T-cell (primary cell): ENCODE results near the gene DDX3X. TPM values are rescaled to one million over a fixed set of nuclear protein-coding genes. Genes with fewer than 3 reads are reported as not detected.
"Not testable (repeated sequence)": the region's sequence is repeated elsewhere in the genome, so short reads cannot be mapped to it uniquely, and the experiment has no call there.

Source experiments
- ATAC-seq, 4 experiments: fragments of 200-7000 bp in 3 of 4; fragments of 150-1000 bp in 1 of 4; cut with Tn5 transposase; replicated peaks in 1 of 4; 1 replicate in 3 of 4; 2 replicates in 1 of 4; pipeline ENCODE4 v1.10.0; 2021; ENCODE audit warnings: moderate library complexity in 3 of 4, mild to moderate bottlenecking in 2 of 4, moderate number of reproducible peaks in 1 of 4
- CTCF ChIA-PET, 2 donors: fragments of 300-600 bp; sonication (Branson Sonifier 250); formaldehyde crosslinking; loops; one replicate each; lab custom pipeline; 2022; ENCODE audit warnings: antibody characterized with exemption in 2 of 2; lab: Charles Lee
- POLR2A ChIA-PET, 2 donors: fragments of 300-600 bp; sonication (Branson Sonifier 250); formaldehyde crosslinking; loops; one replicate each; lab custom pipeline; 2022; ENCODE audit warnings: antibody characterized with exemption in 2 of 2; lab: Charles Lee
- DNase-seq, 35 experiments: peaks; one replicate each; pipeline versions ENCODE4 v3.0.0 to v3.0.0-alpha.2; 2013 to 2023
- H3K27ac ChIP-seq: one replicate; pipeline ENCODE4 v1.5.1; 2013; ENCODE audit warnings: low read length
- H3K27me3 ChIP-seq, 2 experiments: replicated peaks in 1 of 2; 1 replicate in 1 of 2; 2 replicates in 1 of 2; pipeline versions ENCODE4 v1.6.1 to v1.7.0; 2013; ENCODE audit warnings: low read length in 1 of 2, mixed read lengths in 1 of 2; ENCODE audit not compliant: control insufficient read depth in 2 of 2, insufficient read depth in 2 of 2; ENCODE audit errors: extremely low read depth in 1 of 2
- H3K36me3 ChIP-seq, 2 donors: 1 replicate in 1 of 2; 2 replicates in 1 of 2; pipeline versions ENCODE4 v1.6.1 to v1.7.0; 2013; ENCODE audit warnings: low read length in 1 of 2; ENCODE audit not compliant: control insufficient read depth in 2 of 2, insufficient read depth in 1 of 2; ENCODE audit errors: extremely low read depth in 1 of 2
- H3K4me1 ChIP-seq, 2 experiments: 1 replicate in 1 of 2; 2 replicates in 1 of 2; pipeline versions ENCODE4 v1.6.1 to v1.7.0; 2013; ENCODE audit warnings: low read length in 2 of 2, mixed read lengths in 1 of 2; ENCODE audit not compliant: insufficient read depth in 2 of 2, control insufficient read depth in 1 of 2; ENCODE audit errors: extremely low read depth in 1 of 2
- H3K4me3 ChIP-seq, 2 donors: 1 replicate in 1 of 2; 2 replicates in 1 of 2; pipeline versions ENCODE4 v1.5.1 to v1.7.0; 2013; ENCODE audit warnings: mild to moderate bottlenecking in 2 of 2, low read length in 1 of 2, moderate library complexity in 1 of 2; ENCODE audit not compliant: control insufficient read depth in 1 of 2; ENCODE audit errors: extremely low read depth in 1 of 2
- H3K9me3 ChIP-seq: 2 replicates; pipeline ENCODE4 v1.7.0; 2013
- H3K27ac Mint-ChIP-seq, 2 donors: one replicate each; pipeline ENCODE4 v1.8.0; 2020 to 2021; ENCODE audit warnings: mild to moderate bottlenecking in 2 of 2, mixed read lengths in 2 of 2
- H3K27me3 Mint-ChIP-seq, 2 donors: one replicate each; pipeline ENCODE4 v1.8.0; 2021 to 2022; ENCODE audit warnings: mixed read lengths in 2 of 2
- H3K36me3 Mint-ChIP-seq: one replicate; pipeline ENCODE4 v1.8.0; 2021; ENCODE audit warnings: mixed read lengths
- H3K4me1 Mint-ChIP-seq, 3 donors: one replicate each; pipeline ENCODE4 v1.8.0; 2020 to 2022; ENCODE audit warnings: mixed read lengths in 3 of 3, mild to moderate bottlenecking in 1 of 3
- H3K4me3 Mint-ChIP-seq, 3 donors: one replicate each; pipeline ENCODE4 v1.8.0; 2020 to 2022; ENCODE audit warnings: mild to moderate bottlenecking in 3 of 3, mixed read lengths in 3 of 3, moderate library complexity in 3 of 3
- H3K9me3 Mint-ChIP-seq, 3 donors: one replicate each; pipeline ENCODE4 v1.8.0; 2020 to 2022; ENCODE audit warnings: mixed read lengths in 3 of 3
- WGBS: methylation state at CpG from one replicate; pipeline ENCODE4 v1.1.5; 2013; ENCODE audit warnings: missing lambda C conversion rate; ENCODE audit not compliant: insufficient coverage; 5-methylcytosine and 5-hydroxymethylcytosine counted together
- total RNA-seq, 35 experiments: library from RNA in 6 of 35; stranded (reverse) in 6 of 35; fragments of 120-200 nt in 1 of 35; gene quantifications; one replicate each; pipeline versions ENCODE4 v1.2.1 to v1.2.4 and lab custom pipeline; 2013 to 2026

DDX3X gene
- total RNA-seq, 5 donors from 2014 or later (not counting 1 experiment from before 2014, with no cell fraction given): 253 to 1,077 (median 367) TPM

DNA sequence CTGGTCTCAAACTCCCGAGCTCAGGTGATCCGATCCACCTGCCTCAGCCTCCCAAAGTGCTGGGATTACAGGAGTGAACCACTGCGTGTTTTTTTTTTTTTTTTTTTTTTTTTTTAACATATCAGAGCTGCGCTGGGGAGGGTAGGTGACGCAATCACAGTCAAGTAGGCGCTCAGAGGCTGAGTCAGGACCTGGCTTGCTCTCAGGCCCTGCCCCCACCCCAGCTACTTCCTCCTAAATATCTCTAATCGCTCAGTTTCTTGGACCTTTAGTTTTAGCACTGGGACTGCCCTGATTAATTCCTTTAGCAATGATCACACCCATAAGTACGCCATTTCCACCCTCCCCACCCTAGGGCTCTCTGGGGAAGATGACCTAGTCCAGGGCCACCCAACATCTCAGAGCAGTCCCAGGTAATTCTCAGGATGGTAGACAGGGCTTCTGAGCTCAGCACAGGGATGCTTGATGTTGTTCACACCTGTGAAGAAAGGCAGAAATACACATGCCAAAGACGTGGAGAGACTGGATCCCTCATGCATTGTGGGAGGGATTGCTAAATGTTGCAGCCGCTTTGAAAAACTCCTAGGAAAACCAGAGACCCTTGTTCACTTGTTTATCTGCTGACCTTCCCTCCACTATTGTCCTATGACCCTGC is 50.2 kb downstream of the DDX3X start:
- Histone ChIP-seq H3K27me3 (no peaks in the 10 kb centered on the region), H3K36me3 (no peaks in the 10 kb centered on the region), H3K27ac (no peak overlapping the region), H3K4me1 (peaks cover 0 to 26% of the 10 kb centered on the region in 2 experiments), H3K4me3 (no peak overlapping the region), H3K9me3 (no peaks in the 10 kb centered on the region)
- Mint-ChIP-seq H3K9me3 (no peaks in the 10 kb centered on the region), H3K4me3 (peak overlapping the region in 1 of 3 donors; percentile 72), H3K36me3 (no peaks in the 10 kb centered on the region), H3K4me1 (peaks cover 12 to 16% (median 16%) of the 10 kb centered on the region in 3 donors), H3K27ac (peak overlapping the region; percentile 32 to 64), H3K27me3 (no peaks in the 10 kb centered on the region)
- no CpG with 5 or more reads among the region's 10 CpGs for WGBS
- ChIA-PET CTCF (no interaction called here), POLR2A (interaction anchor here (0.6 to 0.9 kb wide), 6 partner anchors 24 to 329 kb away, joined by 3 to 6 read pairs (median 4); no protein-coding TSS in a partner anchor)
- peak in 33 of 35 experiments; percentile 1 to 76 (median 29) for DNase-seq
- ATAC-seq: peak; percentile 51 to 73 (median 64)

- H3K27me3 Mint-ChIP-seq: peaks cover 0 to 4% of the 10 kb centered on the region in 2 donors
- WGBS: no CpG with 5 or more reads among the region's 8 CpGs
- H3K9me3 ChIP-seq: no peaks in the 10 kb centered on the region
- POLR2A ChIA-PET: no interaction called here
- no peak overlapping the region for H3K27ac ChIP-seq
- peaks cover 12 to 16% (median 16%) of the 10 kb centered on the region in 3 donors for H3K4me1 Mint-ChIP-seq
- H3K27me3 ChIP-seq: no peaks in the 10 kb centered on the region
- no peak for ATAC-seq
- no peak for DNase-seq
- no peak overlapping the region for H3K4me3 ChIP-seq
- no peaks in the 10 kb centered on the region for H3K36me3 ChIP-seq
- no peaks in the 10 kb centered on the region for H3K9me3 Mint-ChIP-seq
- no peaks in the 10 kb centered on the region for H3K36me3 Mint-ChIP-seq
- no peak overlapping the region for H3K27ac Mint-ChIP-seq
- CTCF ChIA-PET: no interaction called here
- H3K4me1 ChIP-seq: peaks cover 0 to 26% of the 10 kb centered on the region in 2 experiments
- no peak overlapping the region for H3K4me3 Mint-ChIP-seq
These were observed 52.4 kb downstream of the DDX3X start for GRCh38 chrX:41386222-41386990.

- no peaks in the 10 kb centered on the region for H3K36me3 Mint-ChIP-seq
- Histone ChIP-seq H3K9me3 (no peaks in the 10 kb centered on the region), H3K4me3 (no peak overlapping the region), H3K27ac (no peak overlapping the region), H3K4me1 (peaks cover 0 to 9% of the 10 kb centered on the region in 2 experiments), H3K27me3 (no peaks in the 10 kb centered on the region), H3K36me3 (no peaks in the 10 kb centered on the region)
- ATAC-seq (no peak), DNase-seq (no peak)
- H3K4me3 Mint-ChIP-seq: no peak overlapping the region
- H3K27me3 Mint-ChIP-seq: peaks cover 0 to 4% of the 10 kb centered on the region in 2 donors
- ChIA-PET POLR2A (no interaction called here), CTCF (no interaction called here)
- H3K27ac Mint-ChIP-seq: no peak overlapping the region
- no peaks in the 10 kb centered on the region for H3K9me3 Mint-ChIP-seq
- H3K4me1 Mint-ChIP-seq: peaks cover 2 to 6% (median 5%) of the 10 kb centered on the region in 3 donors
- no CpG with 5 or more reads among the region's 8 CpGs for WGBS
These were observed 54.6 kb downstream of the DDX3X start for GRCh38 chrX:41388543-41388942.

DNA sequence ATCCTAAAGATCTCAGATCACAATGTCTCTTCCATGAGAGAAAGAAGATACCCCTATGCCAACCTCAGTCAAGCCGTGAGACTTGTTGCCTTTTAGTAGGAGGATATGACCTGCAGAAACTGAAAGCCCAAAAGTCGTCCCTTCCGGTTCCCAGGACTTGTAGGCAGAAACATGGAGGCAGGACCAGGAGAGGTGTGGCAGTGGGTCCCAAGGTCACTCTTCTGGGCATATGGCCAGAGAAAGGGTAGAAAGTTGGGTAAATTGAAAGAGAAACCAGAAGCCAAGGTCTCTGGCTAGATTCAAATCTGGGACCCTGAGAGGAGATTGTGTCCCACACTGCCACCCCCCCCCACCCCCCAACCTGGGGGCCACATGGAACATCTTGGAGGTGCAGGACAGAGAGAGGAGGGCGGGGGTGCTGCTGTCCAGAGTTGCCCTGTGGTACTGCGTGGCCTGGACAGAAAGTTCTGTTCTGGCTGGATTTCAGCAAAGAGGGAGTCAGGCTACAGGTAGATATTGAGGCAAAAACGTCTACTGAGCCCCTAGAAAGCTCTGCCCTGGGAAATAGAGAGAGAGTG is 55.4 kb downstream of the DDX3X start:
- Mint-ChIP-seq H3K4me1 (peaks cover 0 to 1% (median under 1%) of the 10 kb centered on the region in 3 donors), H3K4me3 (no peak overlapping the region), H3K27me3 (peaks cover 0 to 4% of the 10 kb centered on the region in 2 donors), H3K9me3 (no peaks in the 10 kb centered on the region), H3K36me3 (no peaks in the 10 kb centered on the region), H3K27ac (no peak overlapping the region)
- H3K27ac ChIP-seq: no peak overlapping the region
- H3K36me3 ChIP-seq: no peaks in the 10 kb centered on the region
- ATAC-seq: no peak
- POLR2A ChIA-PET: interaction anchor here in 1 of 2 donors (0.6 kb wide), 1 partner anchor 64 kb away, joined by 5 read pairs; no protein-coding TSS in a partner anchor
- no peaks in the 10 kb centered on the region for H3K27me3 ChIP-seq
- H3K9me3 ChIP-seq: no peaks in the 10 kb centered on the region
- 80% methylated on average over 4 of the region's 6 CpGs for WGBS
- no peak for DNase-seq
- H3K4me3 ChIP-seq: no peak overlapping the region
- CTCF ChIA-PET: no interaction called here
- H3K4me1 ChIP-seq: peaks cover 0 to under 1% of the 10 kb centered on the region in 2 experiments

DNA sequence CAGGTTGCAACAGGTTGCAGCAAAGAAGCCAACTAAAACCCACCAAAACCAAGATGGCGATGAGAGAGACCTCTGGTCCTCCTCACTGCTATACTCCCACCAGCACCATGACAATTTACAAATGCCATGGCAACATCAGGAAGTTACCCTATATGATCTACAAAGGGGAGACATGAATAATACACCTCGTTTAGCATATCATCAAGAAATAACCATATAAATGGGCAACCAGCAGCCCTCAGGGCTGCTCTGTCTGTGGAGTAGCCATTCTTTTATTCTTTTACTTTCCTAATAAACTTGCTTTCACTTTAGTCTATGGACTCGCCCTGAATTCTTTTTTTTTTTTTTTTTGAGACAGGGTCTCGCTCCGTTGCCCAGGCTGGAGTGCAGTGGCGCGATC is 56.6 kb downstream of the DDX3X start:
- DNase-seq, H3K9me3 Mint-ChIP-seq, H3K36me3 ChIP-seq, H3K4me3 ChIP-seq, H3K4me1 Mint-ChIP-seq, H3K4me3 Mint-ChIP-seq, H3K4me1 ChIP-seq, H3K27me3 Mint-ChIP-seq, CTCF ChIA-PET, H3K27ac ChIP-seq, H3K27ac Mint-ChIP-seq, H3K9me3 ChIP-seq, ATAC-seq, H3K27me3 ChIP-seq, H3K36me3 Mint-ChIP-seq, POLR2A ChIA-PET: not testable (repeated sequence)
- WGBS: 100% methylated on average over 1 of the region's 7 CpGs

DNA sequence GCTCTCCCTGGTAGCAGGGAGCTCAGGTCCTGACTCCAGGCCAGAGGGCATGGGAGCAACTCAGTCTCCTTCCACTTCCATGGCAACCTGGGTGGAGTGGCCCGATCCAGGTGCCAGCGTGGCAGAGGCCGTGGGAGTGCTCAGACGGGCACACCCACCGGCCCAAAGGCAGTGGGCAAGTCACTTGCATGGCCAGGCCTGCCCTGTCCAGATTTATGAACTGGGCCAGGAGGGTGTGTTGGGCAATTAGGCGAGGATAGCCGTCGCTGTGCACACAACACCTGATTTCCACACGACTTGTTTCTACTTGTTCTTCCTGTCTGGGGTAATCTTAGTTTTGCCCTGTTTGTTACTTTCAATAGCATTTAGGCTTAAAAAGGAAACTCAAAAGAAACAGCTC is 57.6 kb downstream of the DDX3X start:
- no peak overlapping the region for H3K27ac ChIP-seq
- Mint-ChIP-seq H3K4me1 (no peaks in the 10 kb centered on the region), H3K27ac (no peak overlapping the region), H3K27me3 (peaks cover 0 to 4% of the 10 kb centered on the region in 2 donors), H3K4me3 (no peak overlapping the region), H3K9me3 (no peaks in the 10 kb centered on the region), H3K36me3 (no peaks in the 10 kb centered on the region)
- ATAC-seq (no peak), DNase-seq (no peak)
- no peaks in the 10 kb centered on the region for H3K9me3 ChIP-seq
- POLR2A ChIA-PET: interaction anchor here (0.5 kb wide), 2 partner anchors 51 to 1448 kb away, joined by 3 to 4 read pairs; no protein-coding TSS in a partner anchor
- H3K4me1 ChIP-seq: no peaks in the 10 kb centered on the region
- H3K4me3 ChIP-seq: no peak overlapping the region
- no peaks in the 10 kb centered on the region for H3K27me3 ChIP-seq
- no peaks in the 10 kb centered on the region for H3K36me3 ChIP-seq
- CTCF ChIA-PET: no interaction called here
- WGBS: no CpG with 5 or more reads among the region's 9 CpGs
